ENCODE data around the gene TLE4. TPM values are rescaled to one million over a fixed set of nuclear protein-coding genes. Genes with fewer than 3 reads are reported as not detected.

TLE4 gene
- total RNA-seq, 8 experiments from 2014 or later, result 30.1 to 93.9 (median 56.2) TPM

GRCh38 chr9:79684711-79685575, 113.2 kb downstream of the TLE4 start:
- H3K4me3 ChIP-seq, result no peak overlapping the region
- peak in 6 of 8 experiments; percentile 7 to 58 (median 29) for ATAC-seq (replicated peaks in 6 of 8)
- WGBS, 10 experiments, result 0 to 83% (median 74%) methylated on average over 1 to 6 of the region's 8 CpGs
- H3K4me1 ChIP-seq (replicated peaks in 1 of 2), result peaks cover 5 to 17% of the 10 kb centered on the region in 2 donors
- no peak overlapping the region for H3K27ac ChIP-seq
- in situ Hi-C loops (cut with MboI; ENCODE audit: low pct_unique_long_range_greater_than_20kb in 2 of 9, low sequenced_read_pairs in 9 of 9, unreplicated experiment in 9 of 9), result no loop called here

GRCh38 chr9:79685577-79685976, 113.8 kb downstream of the TLE4 start:
- no peak for ATAC-seq (replicated peaks in 6 of 8)
- WGBS, 10 experiments, result 0 to 100% (median 100%) methylated on average over 1 of the region's 1 CpG; no CpG with 5 or more reads in 1 of the 10 experiments
- in situ Hi-C loops (cut with MboI; ENCODE audit: low pct_unique_long_range_greater_than_20kb in 2 of 9, low sequenced_read_pairs in 9 of 9, unreplicated experiment in 9 of 9), result no loop called here
- peaks cover 5 to 17% of the 10 kb centered on the region in 2 donors for H3K4me1 ChIP-seq (replicated peaks in 1 of 2)
- no peak overlapping the region for H3K27ac ChIP-seq
- no peak overlapping the region for H3K4me3 ChIP-seq

GRCh38 chr9:79686381-79687130, 114.8 kb downstream of the TLE4 start:
- H3K27ac ChIP-seq, result no peak overlapping the region
- peaks cover 5 to 17% of the 10 kb centered on the region in 2 donors for H3K4me1 ChIP-seq (replicated peaks in 1 of 2)
- in situ Hi-C loops (cut with MboI; ENCODE audit: low pct_unique_long_range_greater_than_20kb in 2 of 9, low sequenced_read_pairs in 9 of 9, unreplicated experiment in 9 of 9), result no loop called here
- peak in 6 of 8 experiments; percentile 25 to 89 (median 42) for ATAC-seq (replicated peaks in 6 of 8)
- 9 to 92% (median 77%) methylated on average over 3 to 8 of the region's 8 CpGs for WGBS, 10 experiments
- no peak overlapping the region for H3K4me3 ChIP-seq

DNA sequence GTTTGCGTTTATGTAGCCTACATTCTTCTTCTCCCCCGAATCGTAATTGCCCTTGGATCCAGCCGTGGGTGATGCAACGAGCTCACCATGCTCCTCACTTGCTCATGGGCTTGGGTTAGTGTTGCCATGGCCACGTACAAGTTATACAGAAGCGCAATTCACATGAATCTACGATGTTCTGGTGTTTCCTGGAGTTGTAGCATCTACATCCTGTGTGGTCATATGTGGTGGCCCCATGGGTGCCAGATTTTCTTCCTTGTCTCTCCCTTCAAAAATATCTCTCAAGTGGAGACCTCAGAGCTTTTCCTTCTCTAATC, 115.3 kb downstream of the TLE4 start:
- Histone ChIP-seq H3K4me1 (replicated peaks in 1 of 2) (peaks cover 5 to 15% of the 10 kb centered on the region in 2 donors), H3K4me3 (no peak overlapping the region), H3K27ac (no peak overlapping the region)
- no peak for ATAC-seq (replicated peaks in 6 of 8)
- WGBS, 10 experiments, result 80 to 100% (median 96%) methylated on average over 1 to 7 of the region's 8 CpGs; no CpG with 5 or more reads in 1 of the 10 experiments
- in situ Hi-C loops (cut with MboI; ENCODE audit: low pct_unique_long_range_greater_than_20kb in 2 of 9, low sequenced_read_pairs in 9 of 9, unreplicated experiment in 9 of 9), result no loop called here

DNA sequence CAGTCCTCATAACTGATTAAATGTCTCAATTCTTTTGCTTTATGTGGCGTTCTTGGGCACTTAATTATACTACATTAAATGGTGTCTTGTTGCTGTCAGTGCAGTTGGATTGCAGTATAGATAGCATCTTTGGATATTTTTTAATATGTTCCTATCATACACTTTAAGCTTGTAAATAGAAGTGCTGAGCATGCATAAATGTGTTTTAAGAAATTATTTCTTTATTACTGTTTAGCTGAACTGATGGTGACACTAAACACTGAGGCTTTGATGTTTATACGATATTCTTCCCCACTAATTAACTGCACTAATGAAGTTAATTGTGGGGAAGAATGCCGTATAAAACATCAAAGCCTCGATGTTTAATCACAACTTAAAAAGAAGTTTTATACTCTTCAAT, 116.6 kb downstream of the TLE4 start:
- 0 to 93% (median 71%) methylated on average over 1 to 4 of the region's 4 CpGs; no CpG with 5 or more reads in 1 of the 10 experiments for WGBS, 10 experiments
- in situ Hi-C loops (cut with MboI; ENCODE audit: low pct_unique_long_range_greater_than_20kb in 2 of 9, low sequenced_read_pairs in 9 of 9, unreplicated experiment in 9 of 9), result no loop called here
- Histone ChIP-seq H3K4me1 (replicated peaks in 1 of 2) (peaks cover 16 to 19% of the 10 kb centered on the region in 2 donors), H3K4me3 (no peak overlapping the region), H3K27ac (no peak overlapping the region)
- ATAC-seq (replicated peaks in 6 of 8), result no peak

GRCh38 chr9:79689576-79689975, 117.8 kb downstream of the TLE4 start:
- no peak for ATAC-seq (replicated peaks in 6 of 8)
- H3K4me1 ChIP-seq (replicated peaks in 1 of 2), result peaks cover 24 to 31% of the 10 kb centered on the region in 2 donors
- in situ Hi-C loops (cut with MboI; ENCODE audit: low pct_unique_long_range_greater_than_20kb in 2 of 9, low sequenced_read_pairs in 9 of 9, unreplicated experiment in 9 of 9), result no loop called here
- H3K27ac ChIP-seq, result no peak overlapping the region
- no peak overlapping the region for H3K4me3 ChIP-seq
- WGBS, 10 experiments, result 93 to 100% (median 100%) methylated on average over 1 to 3 of the region's 4 CpGs; no CpG with 5 or more reads in 2 of the 10 experiments

DNA sequence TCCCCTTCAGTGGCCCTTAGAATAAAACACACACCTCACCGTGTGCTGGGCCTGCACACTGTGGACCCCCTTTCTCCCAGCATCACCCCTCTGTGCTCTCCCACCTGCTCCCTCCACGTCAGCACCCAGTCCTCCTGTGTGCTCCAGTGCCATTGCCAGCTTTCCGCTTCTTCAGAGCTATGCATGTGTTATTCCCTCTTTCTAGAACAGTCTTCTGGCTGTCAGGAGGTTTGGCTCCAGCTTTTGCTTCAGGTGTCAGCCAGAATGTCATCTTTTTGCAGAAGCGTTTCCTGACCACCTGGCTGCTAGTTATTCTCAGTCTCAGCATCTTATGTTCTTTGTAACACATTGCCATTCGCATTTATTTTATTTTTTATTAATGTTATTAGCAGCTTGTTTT, 119.7 kb downstream of the TLE4 start:
- peaks cover 20 to 29% of the 10 kb centered on the region in 2 donors for H3K4me1 ChIP-seq (replicated peaks in 1 of 2)
- no peak for ATAC-seq (replicated peaks in 6 of 8)
- 86 to 100% (median 96%) methylated on average over 1 to 5 of the region's 5 CpGs; no CpG with 5 or more reads in 2 of the 10 experiments for WGBS, 10 experiments

DNA sequence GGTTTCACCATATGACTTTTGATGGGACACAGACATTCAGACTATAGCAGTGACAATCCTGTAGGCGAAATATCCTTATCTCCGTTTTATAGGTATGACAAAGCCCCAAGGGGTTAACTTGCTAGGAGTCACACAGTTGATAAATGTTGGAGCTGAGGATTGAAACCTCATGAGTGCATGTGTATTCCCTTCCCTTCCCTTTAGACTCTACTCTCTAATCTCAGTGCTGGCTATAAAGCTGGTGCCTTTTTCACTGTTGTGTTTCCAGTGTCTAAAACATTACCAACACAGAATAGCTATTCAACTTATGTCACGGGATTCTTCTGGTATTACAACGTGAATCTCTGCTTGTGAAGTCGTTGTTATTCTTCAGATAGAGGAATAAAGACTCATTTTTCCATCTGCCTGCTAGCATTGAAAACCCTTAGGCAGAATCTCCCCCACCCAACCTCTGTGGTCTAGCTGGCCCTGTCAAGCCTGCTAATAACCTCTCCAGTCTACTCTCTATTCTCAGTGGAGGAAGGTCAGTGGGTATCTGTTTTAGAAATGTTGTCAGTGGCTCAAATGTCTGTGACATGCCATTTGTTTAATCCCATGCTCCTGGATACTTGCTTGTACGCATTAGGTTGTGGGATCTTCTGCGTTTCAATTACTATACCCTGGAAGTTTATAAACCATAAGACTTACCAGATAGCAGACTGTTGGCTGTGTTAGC, 121.2 kb downstream of the TLE4 start:
- no peak for ATAC-seq (replicated peaks in 6 of 8)
- Histone ChIP-seq H3K4me1 (replicated peaks in 1 of 2) (peaks cover 20 to 29% of the 10 kb centered on the region in 2 donors), H3K27ac (no peak overlapping the region), H3K4me3 (no peak overlapping the region)
- in situ Hi-C loops (cut with MboI; ENCODE audit: low pct_unique_long_range_greater_than_20kb in 2 of 9, low sequenced_read_pairs in 9 of 9, unreplicated experiment in 9 of 9), result no loop called here
- 71 to 100% (median 83%) methylated on average over 1 to 6 of the region's 7 CpGs; no CpG with 5 or more reads in 2 of the 10 experiments for WGBS, 10 experiments

More for the DNA sequence above, 119.7 kb downstream of the TLE4 start:
- in situ Hi-C loops (cut with MboI; ENCODE audit: low pct_unique_long_range_greater_than_20kb in 2 of 9, low sequenced_read_pairs in 9 of 9, unreplicated experiment in 9 of 9), result no loop called here
- Histone ChIP-seq H3K4me3 (no peak overlapping the region), H3K27ac (no peak overlapping the region)

GRCh38 chr9:79693750-79694149, 122.0 kb downstream of the TLE4 start:
- WGBS, 10 experiments, result 40 to 100% (median 85%) methylated on average over 2 to 5 of the region's 5 CpGs; no CpG with 5 or more reads in 2 of the 10 experiments
- in situ Hi-C loops (cut with MboI; ENCODE audit: low pct_unique_long_range_greater_than_20kb in 2 of 9, low sequenced_read_pairs in 9 of 9, unreplicated experiment in 9 of 9), result no loop called here
- Histone ChIP-seq H3K27ac (no peak overlapping the region), H3K4me1 (replicated peaks in 1 of 2) (peaks cover 20 to 29% of the 10 kb centered on the region in 2 donors), H3K4me3 (no peak overlapping the region)
- ATAC-seq (replicated peaks in 6 of 8), result peak in 2 of 8 experiments; percentile 58 to 65

DNA sequence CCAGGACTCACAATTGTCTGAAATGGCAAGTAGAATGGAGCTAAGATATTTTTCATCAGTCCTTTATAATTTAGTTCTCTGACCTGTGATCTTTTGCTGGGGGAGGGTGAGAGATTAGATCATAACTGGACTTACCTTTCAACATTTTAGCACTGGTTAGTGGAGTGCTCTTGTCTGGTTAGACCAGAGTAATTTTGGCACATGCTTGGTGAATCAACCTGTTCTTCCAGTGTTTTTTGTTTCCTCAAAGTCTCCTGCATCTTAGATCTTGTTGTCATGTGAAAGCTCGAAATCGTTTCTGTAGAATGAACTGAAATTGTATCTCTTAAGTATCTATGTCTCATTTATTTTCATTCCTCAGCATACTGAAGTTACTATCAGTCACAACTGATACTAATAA, 122.4 kb downstream of the TLE4 start:
- no peak overlapping the region for H3K4me3 ChIP-seq
- H3K27ac ChIP-seq, result no peak overlapping the region
- WGBS, 10 experiments, result 60 to 83% (median 67%) methylated on average over 1 to 2 of the region's 2 CpGs
- peak in 1 of 8 experiments; percentile 6 for ATAC-seq (replicated peaks in 6 of 8)
- peaks cover 20 to 29% of the 10 kb centered on the region in 2 donors for H3K4me1 ChIP-seq (replicated peaks in 1 of 2)
- in situ Hi-C loops (cut with MboI; ENCODE audit: low pct_unique_long_range_greater_than_20kb in 2 of 9, low sequenced_read_pairs in 9 of 9, unreplicated experiment in 9 of 9), result no loop called here

DNA sequence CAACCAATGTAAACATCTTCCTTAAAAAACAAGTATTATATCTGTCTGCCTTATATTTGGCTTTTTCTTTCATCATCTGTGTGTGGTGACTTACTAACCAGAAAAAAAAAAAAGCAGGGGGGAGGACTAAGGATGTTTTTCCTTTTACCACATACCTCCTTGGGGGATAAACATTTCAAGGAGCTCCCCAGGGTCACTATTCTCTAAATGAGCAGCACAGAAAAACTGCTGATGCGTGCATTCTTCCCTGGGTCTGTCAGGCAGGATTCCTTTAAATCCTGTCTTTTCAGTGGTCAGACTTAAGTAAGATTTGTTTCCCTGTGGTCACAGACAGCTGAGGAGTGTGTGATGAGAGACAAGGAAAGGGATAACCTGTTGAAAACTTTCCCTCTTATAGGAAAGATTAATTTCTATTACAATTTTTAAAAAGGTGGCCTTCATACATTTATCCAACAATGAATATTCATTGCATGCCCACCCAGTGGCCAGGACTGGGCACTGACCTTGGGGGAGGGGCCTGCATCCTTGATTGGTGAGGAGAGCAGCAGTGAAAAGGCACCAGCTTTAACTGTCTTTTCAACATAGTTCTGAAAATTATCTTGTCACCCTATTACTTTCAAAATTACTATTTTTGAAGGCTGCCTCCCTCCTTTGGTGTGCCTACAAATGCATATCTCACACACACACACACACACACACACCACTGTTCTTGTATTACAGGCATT, 123.1 kb downstream of the TLE4 start:
- H3K4me1 ChIP-seq (replicated peaks in 1 of 2), result peaks cover 20 to 25% of the 10 kb centered on the region in 2 donors
- no peak overlapping the region for H3K27ac ChIP-seq
- H3K4me3 ChIP-seq, result no peak overlapping the region
- ATAC-seq (replicated peaks in 6 of 8), result no peak
- 14 to 100% (median 55%) methylated on average over 1 of the region's 1 CpG; no CpG with 5 or more reads in 4 of the 10 experiments for WGBS, 10 experiments
- in situ Hi-C loops (cut with MboI; ENCODE audit: low pct_unique_long_range_greater_than_20kb in 2 of 9, low sequenced_read_pairs in 9 of 9, unreplicated experiment in 9 of 9), result no loop called here

GRCh38 chr9:79695531-79696175, 123.9 kb downstream of the TLE4 start:
- Histone ChIP-seq H3K27ac (no peak overlapping the region), H3K4me3 (no peak overlapping the region), H3K4me1 (replicated peaks in 1 of 2) (peaks cover 20 to 25% of the 10 kb centered on the region in 2 donors)
- 70 to 100% (median 90%) methylated on average over 1 to 6 of the region's 6 CpGs for WGBS, 10 experiments
- in situ Hi-C loops (cut with MboI; ENCODE audit: low pct_unique_long_range_greater_than_20kb in 2 of 9, low sequenced_read_pairs in 9 of 9, unreplicated experiment in 9 of 9), result no loop called here
- ATAC-seq (replicated peaks in 6 of 8), result no peak
